Stomach (tissue), 9 donors: ENCODE results near the gene ENTPD2. TPM values are rescaled to one million over a fixed set of nuclear protein-coding genes. Genes with fewer than 3 reads are reported as not detected.

Experiments
- DNase-seq, 2 donors: peaks; one replicate each; pipeline versions ENCODE4 v3.0.0 to v3.0.0-alpha.2; 2013 to 2019
- H3K27ac ChIP-seq, 5 donors: fragments of 200-600 bp in 4 of 5; sonication (generic) in 4 of 5; one replicate each; pipeline ENCODE4 v1.5.1; 2013 to 2019; ENCODE audit warnings: mild to moderate bottlenecking in 1 of 5, moderate library complexity in 1 of 5
- H3K27me3 ChIP-seq, 3 donors: fragments of 200-600 bp; sonication (generic); one replicate each; pipeline ENCODE4 v1.5.1; 2017 to 2019; ENCODE audit warnings: mixed run types in 1 of 3
- H3K36me3 ChIP-seq, 4 donors: fragments of 200-600 bp; sonication (generic); 1 replicate in 3 of 4; 2 replicates in 1 of 4; pipeline ENCODE4 v1.5.1; 2016 to 2019
- H3K4me1 ChIP-seq, 4 donors: fragments of 200-600 bp; sonication (generic); one replicate each; pipeline ENCODE4 v1.5.1; 2016 to 2019
- H3K4me3 ChIP-seq, 4 donors: fragments of 200-600 bp; sonication (generic) in 3 of 4; one replicate each; pipeline ENCODE4 v1.5.1; 2016 to 2019; ENCODE audit warnings: mild to moderate bottlenecking in 1 of 4
- H3K9me3 ChIP-seq, 4 donors: fragments of 200-600 bp; sonication (generic); one replicate each; pipeline ENCODE4 v1.5.1; 2016 to 2019
- CTCF ChIP-seq, 7 experiments: fragments of 450-650 bp in 4 of 7; fragments of 200-600 bp in 3 of 7; sonication (generic) in 3 of 7; IDR thresholded peaks; one replicate each; pipeline ENCODE4 v1.5.1; 2016 to 2019; ENCODE audit warnings: antibody characterized with exemption in 7 of 7, control low read depth in 2 of 7, mild to moderate bottlenecking in 1 of 7
- EP300 ChIP-seq: sonication (generic); formaldehyde crosslinking; IDR thresholded peaks from one replicate; pipeline ENCODE4 v1.6.1; 2017; ENCODE audit warnings: antibody characterized with exemption
- POLR2A ChIP-seq, 4 donors: fragments of 450-650 bp; IDR thresholded peaks; one replicate each; pipeline ENCODE4 v1.6.1; 2016; ENCODE audit warnings: antibody characterized with exemption in 4 of 4, control low read depth in 2 of 4, mild to moderate bottlenecking in 1 of 4, moderate library complexity in 1 of 4
- POLR2AphosphoS5 ChIP-seq, 3 donors: sonication (generic); formaldehyde crosslinking; IDR thresholded peaks; one replicate each; pipeline ENCODE4 v1.6.1; 2016; ENCODE audit warnings: antibody characterized with exemption in 3 of 3
- WGBS, 5 donors: extraction: QIAGEN DNeasy Blood & Tissue Kit in 3 of 5; methylation state at CpG; one replicate each; pipeline versions ENCODE4 v1.1.5 to v1.1.7; 2013 to 2018; 5-methylcytosine and 5-hydroxymethylcytosine counted together
- intact Hi-C: fragments of 100-400 bp; cut with DNase I; formaldehyde crosslinking; loops from one replicate; pipeline ENCODE4 v1.15.1; 2023; ENCODE audit warnings: low total_unique reads
- polyA plus RNA-seq, 3 donors: library from polyadenylated mRNA; stranded (reverse); fragments of 200-250 nt; gene quantifications; one replicate each; pipeline ENCODE4 v1.2.3, GENCODE V29; 2013
- total RNA-seq, 5 donors: library from RNA; depleted of rRNA; stranded (reverse); fragments of >200 nt; gene quantifications; one replicate each; pipeline versions ENCODE4 v1.1.0 to v1.2.3, GENCODE V29; 2014 to 2016
- donor health status: healthy with polysubstance abuse.
- donor health status: Bipolar disorder and iron deficiency.
- donor health status: healthy.

Gene ENTPD2
- total and polyA plus RNA-seq, 8 donors = 2.0 to 11.3 (median 3.5) TPM; not detected in 1

DNA sequence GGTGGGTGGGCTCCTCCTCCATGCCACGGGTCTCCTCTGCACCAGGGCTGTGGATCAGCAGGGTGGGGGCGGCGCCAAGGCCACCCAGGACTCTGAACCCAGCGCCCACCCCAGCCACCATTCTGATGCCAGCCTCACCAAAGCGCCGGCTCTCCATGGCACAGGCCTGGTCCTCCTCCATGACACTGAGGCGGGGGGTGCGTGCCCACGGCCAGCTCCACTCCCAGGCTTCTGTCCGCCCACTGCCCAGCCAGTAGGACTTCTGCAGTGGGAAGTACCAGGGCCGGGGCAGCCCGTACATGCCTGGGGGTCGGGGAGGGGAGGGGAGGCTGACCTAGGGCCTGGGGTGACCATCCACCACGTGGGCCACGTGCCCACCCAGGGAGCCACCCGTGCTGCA, 37.4 kb downstream of the ENTPD2 start:
- 87 to 95% (median 92%) methylated on average over 13 to 16 of the region's 16 CpGs for WGBS, 5 donors
- peaks cover 24 to 98% (median 88%) of the 10 kb centered on the region in 4 donors for H3K36me3 ChIP-seq
- H3K27ac ChIP-seq = no peak overlapping the region
- TF ChIP-seq POLR2AphosphoS5 (IDR thresholded peaks at IDR 0.05) = no peak
- no peak for TF ChIP-seq POLR2A (IDR thresholded peaks at IDR 0.05)
- no peak for TF ChIP-seq CTCF (IDR thresholded peaks at IDR 0.05)
- no peak for TF ChIP-seq EP300
- H3K4me3 ChIP-seq = no peak overlapping the region
- intact Hi-C loops = no loop called here
- no peaks in the 10 kb centered on the region for H3K4me1 ChIP-seq
- H3K9me3 ChIP-seq = no peaks in the 10 kb centered on the region
- no peak for DNase-seq
- no peaks in the 10 kb centered on the region for H3K27me3 ChIP-seq

DNA sequence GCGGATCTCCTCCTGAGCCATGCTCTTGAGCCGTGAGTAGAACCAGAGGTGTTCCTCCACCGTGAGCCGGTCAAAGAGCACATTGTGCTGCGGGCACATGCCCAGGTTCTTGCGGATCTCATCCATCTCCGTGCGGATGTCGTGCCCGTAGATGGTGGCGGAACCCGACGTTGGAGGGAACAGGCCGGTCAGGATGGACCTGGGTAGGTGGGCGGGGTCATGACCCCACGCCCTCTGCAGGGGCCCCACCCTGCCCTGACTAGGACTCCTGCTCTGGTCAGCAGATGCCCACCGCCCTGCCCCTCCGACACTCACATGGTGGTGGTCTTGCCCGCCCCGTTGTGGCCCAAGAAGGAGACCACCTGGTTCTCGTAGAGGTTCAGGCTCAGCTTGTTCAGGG, 37.9 kb downstream of the ENTPD2 start:
- intact Hi-C loops = no loop called here
- DNase-seq = no peak
- H3K27ac ChIP-seq = no peak overlapping the region
- peaks cover 24 to 98% (median 90%) of the 10 kb centered on the region in 4 donors for H3K36me3 ChIP-seq
- WGBS, 5 donors = 92 to 97% (median 96%) methylated on average over 19 to 21 of the region's 21 CpGs
- TF ChIP-seq POLR2AphosphoS5 (IDR thresholded peaks at IDR 0.05) (no peak), EP300 (no peak), POLR2A (IDR thresholded peaks at IDR 0.05) (no peak), CTCF (IDR thresholded peaks at IDR 0.05) (no peak)
- H3K27me3 ChIP-seq = no peaks in the 10 kb centered on the region
- no peaks in the 10 kb centered on the region for H3K4me1 ChIP-seq
- no peaks in the 10 kb centered on the region for H3K9me3 ChIP-seq
- no peak overlapping the region for H3K4me3 ChIP-seq

DNA sequence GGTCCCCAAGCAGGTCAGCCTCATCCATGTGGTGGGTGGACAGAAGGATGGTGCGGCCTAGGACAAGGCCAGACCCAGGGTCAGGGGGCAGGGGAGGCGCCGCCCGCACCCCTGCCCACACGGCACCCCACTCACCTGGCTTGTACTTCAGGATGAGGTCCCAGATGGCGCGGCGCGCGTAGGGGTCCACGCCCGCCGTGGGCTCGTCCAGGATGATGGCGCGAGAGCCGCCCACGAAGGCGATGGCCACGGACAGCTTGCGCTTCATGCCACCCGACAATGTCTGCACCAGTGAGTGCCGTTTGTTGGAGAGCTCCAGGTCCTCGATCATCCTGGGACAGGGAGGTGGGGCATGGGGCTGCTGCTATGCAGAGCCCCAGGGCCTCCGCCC, 38.3 kb downstream of the ENTPD2 start:
- no peak overlapping the region for H3K4me3 ChIP-seq
- no peak overlapping the region for H3K27ac ChIP-seq
- H3K36me3 ChIP-seq = peaks cover 21 to 96% (median 88%) of the 10 kb centered on the region in 4 donors
- WGBS, 5 donors = 95 to 100% (median 97%) methylated on average over 14 to 25 of the region's 25 CpGs
- no peaks in the 10 kb centered on the region for H3K27me3 ChIP-seq
- no peak for DNase-seq
- intact Hi-C loops = no loop called here
- TF ChIP-seq POLR2AphosphoS5 (IDR thresholded peaks at IDR 0.05) (no peak), CTCF (IDR thresholded peaks at IDR 0.05) (no peak), POLR2A (IDR thresholded peaks at IDR 0.05) (no peak), EP300 (no peak)
- no peaks in the 10 kb centered on the region for H3K9me3 ChIP-seq
- no peaks in the 10 kb centered on the region for H3K4me1 ChIP-seq

GRCh38 chr9:137014776-137015539, 38.9 kb downstream of the ENTPD2 start:
- no peaks in the 10 kb centered on the region for H3K27me3 ChIP-seq

More at GRCh38 chr9:137014776-137015539, 38.9 kb downstream of the ENTPD2 start:
- intact Hi-C loops = no loop called here
- Histone ChIP-seq H3K9me3 (no peaks in the 10 kb centered on the region), H3K4me3 (no peak overlapping the region), H3K4me1 (no peaks in the 10 kb centered on the region), H3K36me3 (peaks cover 18 to 96% (median 88%) of the 10 kb centered on the region in 4 donors), H3K27ac (no peak overlapping the region)
- no peak for DNase-seq
- 95 to 98% (median 97%) methylated on average over 11 to 36 of the region's 36 CpGs for WGBS, 5 donors
- TF ChIP-seq POLR2AphosphoS5 (IDR thresholded peaks at IDR 0.05) = no peak
- no peak for TF ChIP-seq POLR2A (IDR thresholded peaks at IDR 0.05)
- no peak for TF ChIP-seq CTCF (IDR thresholded peaks at IDR 0.05)
- no peak for TF ChIP-seq EP300
